Prostate gland (tissue), 2 donors: ENCODE results near the gene BRF1. TPM values are rescaled to one million over a fixed set of nuclear protein-coding genes. Genes with fewer than 3 reads are reported as not detected.
A peak's percentile ranks its signal among the peaks of the same experiment; 100 is the strongest.

Experiments used
- DNase-seq: peaks from one replicate; pipeline ENCODE4 v3.0.0-alpha.2; 2019; ENCODE audit warnings: low spot score
- H3K27ac ChIP-seq, 2 donors: fragments of 200-600 bp; sonication (generic); 2 replicates each; pipeline ENCODE4 v1.5.1; 2017 to 2019
- H3K27me3 ChIP-seq: fragments of 200-600 bp; sonication (generic); replicated peaks from 2 replicates; pipeline ENCODE4 v1.5.1; 2019; ENCODE audit not compliant: insufficient read depth
- H3K36me3 ChIP-seq, 2 donors: fragments of 200-600 bp; sonication (generic); 1 replicate in 1 of 2; 2 replicates in 1 of 2; pipeline versions ENCODE4 v1.5.1 to v1.8.1; 2017 to 2019
- H3K4me1 ChIP-seq: fragments of 200-600 bp; sonication (generic); replicated peaks from 2 replicates; pipeline ENCODE4 v1.5.1; 2019
- H3K4me3 ChIP-seq, 2 donors: fragments of 200-600 bp; sonication (generic); 2 replicates each; pipeline ENCODE4 v1.5.1; 2017 to 2019
- H3K9me3 ChIP-seq: fragments of 200-600 bp; sonication (generic); 2 replicates; pipeline ENCODE4 v1.5.1; 2017
- POLR2A ChIP-seq: fragments of 450-650 bp; IDR thresholded peaks from one replicate; pipeline ENCODE4 v1.6.1; 2016; ENCODE audit warnings: antibody characterized with exemption, mild to moderate bottlenecking
- POLR2AphosphoS5 ChIP-seq: sonication (generic); formaldehyde crosslinking; IDR thresholded peaks from one replicate; pipeline ENCODE4 v1.6.1; 2017; ENCODE audit warnings: antibody characterized with exemption
- WGBS: methylation state at CpG from one replicate; pipeline ENCODE4 v1.1.5; 2018; 5-methylcytosine and 5-hydroxymethylcytosine counted together
- intact Hi-C: fragments of 100-400 bp; cut with DNase I; formaldehyde crosslinking; loops from one replicate; pipeline ENCODE4 v1.14.2; 2022
- total RNA-seq, 2 donors: library from RNA; depleted of rRNA; stranded (reverse); fragments of >200 nt; gene quantifications; one replicate each; pipeline ENCODE4 v1.1.0, GENCODE V29; 2016
- TF ChIP-seq, protein P1 (sequence below), 4 experiments: fragments of 200-600 bp in 2 of 4; fragments of 450-650 bp in 2 of 4; sonication (generic) in 2 of 4; IDR thresholded peaks; 1 replicate in 3 of 4; 2 replicates in 1 of 4; pipeline ENCODE4 v1.5.1; 2016 to 2019; ENCODE audit warnings: antibody characterized with exemption in 4 of 4, mild to moderate bottlenecking in 2 of 4, moderate library complexity in 2 of 4

The BRF1 gene
- total RNA-seq, 2 donors from 2014 or later = 64.9 to 88.9 TPM

DNA sequence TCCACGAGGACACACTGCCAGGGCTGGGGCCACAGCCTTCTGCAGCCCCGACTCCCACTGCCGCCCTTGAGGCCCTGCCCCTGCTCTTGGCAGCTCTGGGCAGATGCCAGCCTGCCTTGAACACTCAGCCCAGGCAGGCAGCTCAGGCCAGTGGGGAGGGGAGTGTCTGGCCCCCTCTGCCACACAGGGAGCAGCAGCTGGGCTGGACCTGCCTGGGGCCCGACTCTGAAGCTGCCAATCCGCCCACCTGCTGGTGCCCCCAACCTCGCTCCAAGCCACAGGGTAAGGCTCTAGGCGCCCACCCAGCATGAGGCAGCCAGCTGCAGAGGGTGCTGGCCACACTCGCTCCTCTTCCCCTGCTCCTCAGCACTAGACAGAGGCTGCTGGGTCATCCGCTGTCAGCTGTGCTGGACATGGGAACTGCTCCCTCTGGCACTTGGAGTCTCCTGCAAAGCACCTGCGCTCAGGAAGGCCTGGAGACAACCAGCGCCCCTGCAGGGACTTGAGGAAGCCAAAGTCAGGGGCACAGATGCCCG, 95.1 kb downstream of the BRF1 start:
- 32% methylated on average over 12 of the region's 12 CpGs for WGBS
- Histone ChIP-seq H3K4me1 (no peaks in the 10 kb centered on the region), H3K4me3 (no peak overlapping the region), H3K27ac (no peak overlapping the region), H3K36me3 (no peaks in the 10 kb centered on the region), H3K9me3 (no peaks in the 10 kb centered on the region), H3K27me3 (no peaks in the 10 kb centered on the region)
- DNase-seq = no peak
- intact Hi-C loops = loop anchor here (10.0 kb wide), 1 partner anchor 111 kb away; no protein-coding TSS in a partner anchor
- TF ChIP-seq, protein P1, sequence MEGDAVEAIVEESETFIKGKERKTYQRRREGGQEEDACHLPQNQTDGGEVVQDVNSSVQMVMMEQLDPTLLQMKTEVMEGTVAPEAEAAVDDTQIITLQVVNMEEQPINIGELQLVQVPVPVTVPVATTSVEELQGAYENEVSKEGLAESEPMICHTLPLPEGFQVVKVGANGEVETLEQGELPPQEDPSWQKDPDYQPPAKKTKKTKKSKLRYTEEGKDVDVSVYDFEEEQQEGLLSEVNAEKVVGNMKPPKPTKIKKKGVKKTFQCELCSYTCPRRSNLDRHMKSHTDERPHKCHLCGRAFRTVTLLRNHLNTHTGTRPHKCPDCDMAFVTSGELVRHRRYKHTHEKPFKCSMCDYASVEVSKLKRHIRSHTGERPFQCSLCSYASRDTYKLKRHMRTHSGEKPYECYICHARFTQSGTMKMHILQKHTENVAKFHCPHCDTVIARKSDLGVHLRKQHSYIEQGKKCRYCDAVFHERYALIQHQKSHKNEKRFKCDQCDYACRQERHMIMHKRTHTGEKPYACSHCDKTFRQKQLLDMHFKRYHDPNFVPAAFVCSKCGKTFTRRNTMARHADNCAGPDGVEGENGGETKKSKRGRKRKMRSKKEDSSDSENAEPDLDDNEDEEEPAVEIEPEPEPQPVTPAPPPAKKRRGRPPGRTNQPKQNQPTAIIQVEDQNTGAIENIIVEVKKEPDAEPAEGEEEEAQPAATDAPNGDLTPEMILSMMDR (IDR thresholded peaks at IDR 0.05) = no peak
- TF ChIP-seq POLR2AphosphoS5 = no peak
- no peak for TF ChIP-seq POLR2A

DNA sequence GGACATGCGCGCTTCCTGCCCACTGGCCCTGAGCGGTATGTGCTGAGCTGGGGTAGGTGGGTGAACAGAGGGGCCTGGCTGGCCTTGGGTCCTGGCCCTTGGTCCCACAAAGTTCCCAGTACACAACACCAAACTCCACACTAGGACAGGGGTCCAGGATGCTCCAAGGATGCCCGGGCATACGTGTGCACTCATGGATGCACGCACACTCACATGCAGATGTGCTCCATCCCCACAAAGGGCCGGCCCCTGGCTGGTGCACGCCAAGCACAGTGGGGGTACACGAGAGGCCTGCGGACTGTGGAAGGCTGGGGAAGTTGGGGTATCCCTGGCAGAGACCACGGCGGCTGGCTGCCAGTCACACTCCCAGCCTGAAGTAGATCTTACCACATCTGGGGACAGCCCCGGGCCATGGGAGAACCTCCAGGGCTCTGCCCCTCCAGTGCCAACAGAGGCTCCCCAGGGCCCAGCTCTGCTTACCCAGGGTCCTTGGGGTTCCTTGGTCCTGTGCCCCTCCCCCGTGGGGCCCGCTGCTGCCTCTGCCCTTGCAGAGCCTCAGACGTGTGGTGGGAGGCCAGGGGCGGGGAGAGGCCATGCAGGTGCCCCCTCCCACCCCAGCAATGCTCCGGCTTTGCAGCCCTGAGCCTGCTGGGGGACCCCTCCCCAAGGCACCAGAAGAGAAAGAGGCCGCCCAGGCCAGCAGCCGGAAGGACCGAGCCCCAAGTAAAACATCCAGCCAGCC, 95.7 kb downstream of the BRF1 start:
- Histone ChIP-seq H3K9me3 (no peaks in the 10 kb centered on the region), H3K4me1 (no peaks in the 10 kb centered on the region), H3K27me3 (peaks cover 4% of the 10 kb centered on the region), H3K36me3 (no peaks in the 10 kb centered on the region), H3K27ac (no peak overlapping the region), H3K4me3 (no peak overlapping the region)
- WGBS = 47% methylated on average over 18 of the region's 21 CpGs
- TF ChIP-seq POLR2A = no peak
- TF ChIP-seq POLR2AphosphoS5 = no peak
- TF ChIP-seq, protein P1 (IDR thresholded peaks at IDR 0.05) = no peak
- intact Hi-C loops = loop anchor here (5.0 to 10.0 kb wide), 2 partner anchors 77 to 110 kb away; no protein-coding TSS in a partner anchor
- DNase-seq = no peak

DNA sequence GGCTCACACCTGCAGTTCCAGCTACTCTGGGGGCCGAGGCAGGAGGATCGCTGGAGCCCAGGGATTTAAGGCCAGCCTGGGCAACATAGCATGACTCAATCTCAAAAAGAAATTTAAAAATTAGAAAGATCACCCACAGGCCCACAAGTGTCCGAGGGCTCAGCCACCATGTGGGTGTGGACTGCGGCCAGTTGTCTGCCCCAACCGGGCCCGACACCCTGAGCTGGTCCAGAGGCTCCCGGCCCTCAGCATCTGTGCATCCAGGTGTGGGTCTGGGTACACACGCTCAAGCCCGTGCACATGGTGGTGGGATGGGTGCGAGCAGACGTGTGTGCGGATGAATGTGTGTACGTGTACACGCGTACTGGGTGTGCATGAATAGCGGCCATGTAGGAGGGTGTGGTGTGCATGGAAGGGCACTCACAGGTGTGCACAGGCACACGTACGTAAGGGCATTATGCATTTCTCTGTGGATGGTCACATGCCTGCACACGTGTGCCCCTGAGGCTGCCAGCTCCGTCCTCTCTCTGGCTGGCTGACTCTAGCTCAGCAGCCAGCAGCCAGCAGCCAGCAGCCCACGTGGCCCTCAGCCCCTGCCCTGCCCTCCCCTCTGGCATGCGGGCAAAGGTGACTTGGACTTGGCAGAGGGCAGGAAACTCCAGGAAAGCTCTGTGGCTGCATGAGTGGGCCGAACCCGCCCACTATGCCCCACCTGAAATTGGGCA, 96.4 kb downstream of the BRF1 start:
- Histone ChIP-seq H3K27ac (no peak overlapping the region), H3K27me3 (peaks cover 4% of the 10 kb centered on the region), H3K9me3 (no peaks in the 10 kb centered on the region), H3K36me3 (no peaks in the 10 kb centered on the region), H3K4me1 (no peaks in the 10 kb centered on the region), H3K4me3 (no peak overlapping the region)
- intact Hi-C loops = loop anchor here (5.0 to 10.0 kb wide), 2 partner anchors 78 to 110 kb away; no protein-coding TSS in a partner anchor
- no peak for DNase-seq
- 52% methylated on average over 24 of the region's 24 CpGs for WGBS
- peak; percentile 17 for TF ChIP-seq POLR2AphosphoS5
- TF ChIP-seq, protein P1 (IDR thresholded peaks at IDR 0.05) = no peak

DNA sequence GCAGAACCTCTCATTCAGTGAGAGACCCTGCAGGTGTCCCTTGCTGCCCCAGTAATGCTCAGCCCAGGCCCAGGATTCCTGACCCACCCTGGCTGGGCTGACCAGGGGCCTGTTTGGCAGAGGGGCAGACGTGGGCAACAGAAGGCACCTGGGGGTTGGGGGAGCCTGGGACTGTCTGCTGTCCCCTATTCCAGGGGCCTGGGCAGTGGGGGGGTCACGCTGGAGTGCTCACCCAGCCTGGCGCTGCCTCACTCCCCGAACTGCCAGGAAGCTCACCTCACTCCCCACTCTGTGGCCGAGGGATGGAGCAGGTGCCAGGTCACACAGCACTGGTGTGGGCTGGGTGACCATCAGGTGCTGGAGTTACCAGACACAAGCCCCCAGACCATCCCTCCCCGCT, 97.1 kb downstream of the BRF1 start:
- H3K4me1 ChIP-seq = no peaks in the 10 kb centered on the region
- no peaks in the 10 kb centered on the region for H3K36me3 ChIP-seq
- TF ChIP-seq, protein P1 (IDR thresholded peaks at IDR 0.05) = no peak
- TF ChIP-seq POLR2AphosphoS5 (no peak), POLR2A (no peak)
- no peaks in the 10 kb centered on the region for H3K9me3 ChIP-seq
- intact Hi-C loops = loop anchor here (2.0 to 10.0 kb wide), 3 partner anchors 79 to 149 kb away; no protein-coding TSS in a partner anchor
- H3K4me3 ChIP-seq = no peak overlapping the region
- DNase-seq = no peak
- H3K27me3 ChIP-seq = peaks cover 4% of the 10 kb centered on the region
- 69% methylated on average over 6 of the region's 6 CpGs for WGBS
- H3K27ac ChIP-seq = no peak overlapping the region
